ELR (cell line): Measurements from ENCODE around the gene GNAI1.

Experiments
- DNase-seq: peaks from one replicate; pipeline ENCODE4 v3.0.0-alpha.2; 2015; ENCODE audit warnings: low read depth

GNAI1 gene

GRCh38 chr7:80159802-80160201 is 25.2 kb downstream of the GNAI1 start:
- DNase-seq = no peak

- no peak for DNase-seq
Observed at GRCh38 chr7:80161466-80161865, 26.8 kb downstream of the GNAI1 start.

- no peak for DNase-seq
Observed at GRCh38 chr7:80165177-80165576, 30.5 kb downstream of the GNAI1 start.

- no peak for DNase-seq
Observed at GRCh38 chr7:80170445-80170844, 35.8 kb downstream of the GNAI1 start.

- DNase-seq = no peak
Observed at GRCh38 chr7:80172387-80172786, 37.8 kb downstream of the GNAI1 start.

GRCh38 chr7:80175744-80176143 is 41.1 kb downstream of the GNAI1 start:
- DNase-seq = no peak

- DNase-seq = no peak
Observed at GRCh38 chr7:80181411-80181810, 46.8 kb downstream of the GNAI1 start.

- DNase-seq = peak; percentile 64
Observed at GRCh38 chr7:80182630-80183276, 48.1 kb downstream of the GNAI1 start.

- no peak for DNase-seq
Observed at GRCh38 chr7:80183351-80183750, 48.7 kb downstream of the GNAI1 start.

GRCh38 chr7:80183900-80184685 is 49.5 kb downstream of the GNAI1 start:
- no peak for DNase-seq

GRCh38 chr7:80184693-80185092 is 50.1 kb downstream of the GNAI1 start:
- no peak for DNase-seq

GRCh38 chr7:80185571-80185970 is 50.9 kb downstream of the GNAI1 start:
- no peak for DNase-seq

- DNase-seq = no peak
Observed at GRCh38 chr7:80186721-80187120, 52.1 kb downstream of the GNAI1 start.

GRCh38 chr7:80187279-80187678 is 52.6 kb downstream of the GNAI1 start:
- DNase-seq = no peak

- no peak for DNase-seq
Observed at GRCh38 chr7:80187727-80188126, 53.1 kb downstream of the GNAI1 start.

GRCh38 chr7:80189638-80190037 is 55.0 kb downstream of the GNAI1 start:
- DNase-seq = no peak

GRCh38 chr7:80197627-80198026 is 63.0 kb downstream of the GNAI1 start:
- no peak for DNase-seq

- DNase-seq = no peak
Observed at GRCh38 chr7:80199051-80199450, 64.4 kb downstream of the GNAI1 start.

GRCh38 chr7:80204454-80204853 is 69.8 kb downstream of the GNAI1 start:
- DNase-seq = no peak

- DNase-seq = no peak
Observed at GRCh38 chr7:80204919-80205318, 70.3 kb downstream of the GNAI1 start.

- no peak for DNase-seq
Observed at GRCh38 chr7:80206763-80207162, 72.1 kb downstream of the GNAI1 start.

GRCh38 chr7:80207501-80207900 is 72.9 kb downstream of the GNAI1 start:
- no peak for DNase-seq

GRCh38 chr7:80208700-80209099 is 74.1 kb downstream of the GNAI1 start:
- DNase-seq = no peak

- DNase-seq = no peak
Observed at GRCh38 chr7:80210400-80210799, 75.8 kb downstream of the GNAI1 start.
